ENCODE data around the gene CROCC. TPM values are rescaled to one million over a fixed set of nuclear protein-coding genes. Genes with fewer than 3 reads are reported as not detected.

Gene CROCC
- total and polyA plus RNA-seq, 2 experiments from 2014 or later, result 15.1 to 106 TPM

DNA sequence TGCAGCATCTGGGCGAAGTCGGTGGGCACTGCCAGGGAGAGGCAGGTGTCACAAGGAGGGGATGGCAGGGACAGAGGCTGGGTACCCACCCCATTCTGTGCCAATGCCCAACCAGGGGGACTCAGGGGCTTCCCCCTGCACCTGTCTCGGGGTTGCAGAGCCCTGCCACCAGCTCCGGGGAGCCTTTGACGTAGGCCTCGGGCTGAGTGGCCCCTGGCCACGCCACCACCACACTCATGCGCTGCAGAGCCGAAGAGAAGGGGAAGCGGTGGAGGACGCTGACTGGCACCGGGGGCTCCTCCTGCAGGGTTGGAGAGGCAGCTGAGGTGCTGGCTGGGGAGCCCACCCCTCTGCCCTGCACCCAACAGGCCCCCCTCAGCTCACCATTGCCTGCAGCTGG lies 70.4 kb downstream of the CROCC start (continued):
- TF ChIP-seq, protein P1, sequence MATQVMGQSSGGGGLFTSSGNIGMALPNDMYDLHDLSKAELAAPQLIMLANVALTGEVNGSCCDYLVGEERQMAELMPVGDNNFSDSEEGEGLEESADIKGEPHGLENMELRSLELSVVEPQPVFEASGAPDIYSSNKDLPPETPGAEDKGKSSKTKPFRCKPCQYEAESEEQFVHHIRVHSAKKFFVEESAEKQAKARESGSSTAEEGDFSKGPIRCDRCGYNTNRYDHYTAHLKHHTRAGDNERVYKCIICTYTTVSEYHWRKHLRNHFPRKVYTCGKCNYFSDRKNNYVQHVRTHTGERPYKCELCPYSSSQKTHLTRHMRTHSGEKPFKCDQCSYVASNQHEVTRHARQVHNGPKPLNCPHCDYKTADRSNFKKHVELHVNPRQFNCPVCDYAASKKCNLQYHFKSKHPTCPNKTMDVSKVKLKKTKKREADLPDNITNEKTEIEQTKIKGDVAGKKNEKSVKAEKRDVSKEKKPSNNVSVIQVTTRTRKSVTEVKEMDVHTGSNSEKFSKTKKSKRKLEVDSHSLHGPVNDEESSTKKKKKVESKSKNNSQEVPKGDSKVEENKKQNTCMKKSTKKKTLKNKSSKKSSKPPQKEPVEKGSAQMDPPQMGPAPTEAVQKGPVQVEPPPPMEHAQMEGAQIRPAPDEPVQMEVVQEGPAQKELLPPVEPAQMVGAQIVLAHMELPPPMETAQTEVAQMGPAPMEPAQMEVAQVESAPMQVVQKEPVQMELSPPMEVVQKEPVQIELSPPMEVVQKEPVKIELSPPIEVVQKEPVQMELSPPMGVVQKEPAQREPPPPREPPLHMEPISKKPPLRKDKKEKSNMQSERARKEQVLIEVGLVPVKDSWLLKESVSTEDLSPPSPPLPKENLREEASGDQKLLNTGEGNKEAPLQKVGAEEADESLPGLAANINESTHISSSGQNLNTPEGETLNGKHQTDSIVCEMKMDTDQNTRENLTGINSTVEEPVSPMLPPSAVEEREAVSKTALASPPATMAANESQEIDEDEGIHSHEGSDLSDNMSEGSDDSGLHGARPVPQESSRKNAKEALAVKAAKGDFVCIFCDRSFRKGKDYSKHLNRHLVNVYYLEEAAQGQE (IDR thresholded peaks at IDR 0.05; ENCODE audit: unreplicated experiment), result no peak
- no peak for TF ChIP-seq EZH2 (IDR thresholded peaks at IDR 0.05; ENCODE audit: low read depth, unreplicated experiment)
- no peak for TF ChIP-seq JUNB (IDR thresholded peaks at IDR 0.05; ENCODE audit: unreplicated experiment)
- TF ChIP-seq, protein P2, sequence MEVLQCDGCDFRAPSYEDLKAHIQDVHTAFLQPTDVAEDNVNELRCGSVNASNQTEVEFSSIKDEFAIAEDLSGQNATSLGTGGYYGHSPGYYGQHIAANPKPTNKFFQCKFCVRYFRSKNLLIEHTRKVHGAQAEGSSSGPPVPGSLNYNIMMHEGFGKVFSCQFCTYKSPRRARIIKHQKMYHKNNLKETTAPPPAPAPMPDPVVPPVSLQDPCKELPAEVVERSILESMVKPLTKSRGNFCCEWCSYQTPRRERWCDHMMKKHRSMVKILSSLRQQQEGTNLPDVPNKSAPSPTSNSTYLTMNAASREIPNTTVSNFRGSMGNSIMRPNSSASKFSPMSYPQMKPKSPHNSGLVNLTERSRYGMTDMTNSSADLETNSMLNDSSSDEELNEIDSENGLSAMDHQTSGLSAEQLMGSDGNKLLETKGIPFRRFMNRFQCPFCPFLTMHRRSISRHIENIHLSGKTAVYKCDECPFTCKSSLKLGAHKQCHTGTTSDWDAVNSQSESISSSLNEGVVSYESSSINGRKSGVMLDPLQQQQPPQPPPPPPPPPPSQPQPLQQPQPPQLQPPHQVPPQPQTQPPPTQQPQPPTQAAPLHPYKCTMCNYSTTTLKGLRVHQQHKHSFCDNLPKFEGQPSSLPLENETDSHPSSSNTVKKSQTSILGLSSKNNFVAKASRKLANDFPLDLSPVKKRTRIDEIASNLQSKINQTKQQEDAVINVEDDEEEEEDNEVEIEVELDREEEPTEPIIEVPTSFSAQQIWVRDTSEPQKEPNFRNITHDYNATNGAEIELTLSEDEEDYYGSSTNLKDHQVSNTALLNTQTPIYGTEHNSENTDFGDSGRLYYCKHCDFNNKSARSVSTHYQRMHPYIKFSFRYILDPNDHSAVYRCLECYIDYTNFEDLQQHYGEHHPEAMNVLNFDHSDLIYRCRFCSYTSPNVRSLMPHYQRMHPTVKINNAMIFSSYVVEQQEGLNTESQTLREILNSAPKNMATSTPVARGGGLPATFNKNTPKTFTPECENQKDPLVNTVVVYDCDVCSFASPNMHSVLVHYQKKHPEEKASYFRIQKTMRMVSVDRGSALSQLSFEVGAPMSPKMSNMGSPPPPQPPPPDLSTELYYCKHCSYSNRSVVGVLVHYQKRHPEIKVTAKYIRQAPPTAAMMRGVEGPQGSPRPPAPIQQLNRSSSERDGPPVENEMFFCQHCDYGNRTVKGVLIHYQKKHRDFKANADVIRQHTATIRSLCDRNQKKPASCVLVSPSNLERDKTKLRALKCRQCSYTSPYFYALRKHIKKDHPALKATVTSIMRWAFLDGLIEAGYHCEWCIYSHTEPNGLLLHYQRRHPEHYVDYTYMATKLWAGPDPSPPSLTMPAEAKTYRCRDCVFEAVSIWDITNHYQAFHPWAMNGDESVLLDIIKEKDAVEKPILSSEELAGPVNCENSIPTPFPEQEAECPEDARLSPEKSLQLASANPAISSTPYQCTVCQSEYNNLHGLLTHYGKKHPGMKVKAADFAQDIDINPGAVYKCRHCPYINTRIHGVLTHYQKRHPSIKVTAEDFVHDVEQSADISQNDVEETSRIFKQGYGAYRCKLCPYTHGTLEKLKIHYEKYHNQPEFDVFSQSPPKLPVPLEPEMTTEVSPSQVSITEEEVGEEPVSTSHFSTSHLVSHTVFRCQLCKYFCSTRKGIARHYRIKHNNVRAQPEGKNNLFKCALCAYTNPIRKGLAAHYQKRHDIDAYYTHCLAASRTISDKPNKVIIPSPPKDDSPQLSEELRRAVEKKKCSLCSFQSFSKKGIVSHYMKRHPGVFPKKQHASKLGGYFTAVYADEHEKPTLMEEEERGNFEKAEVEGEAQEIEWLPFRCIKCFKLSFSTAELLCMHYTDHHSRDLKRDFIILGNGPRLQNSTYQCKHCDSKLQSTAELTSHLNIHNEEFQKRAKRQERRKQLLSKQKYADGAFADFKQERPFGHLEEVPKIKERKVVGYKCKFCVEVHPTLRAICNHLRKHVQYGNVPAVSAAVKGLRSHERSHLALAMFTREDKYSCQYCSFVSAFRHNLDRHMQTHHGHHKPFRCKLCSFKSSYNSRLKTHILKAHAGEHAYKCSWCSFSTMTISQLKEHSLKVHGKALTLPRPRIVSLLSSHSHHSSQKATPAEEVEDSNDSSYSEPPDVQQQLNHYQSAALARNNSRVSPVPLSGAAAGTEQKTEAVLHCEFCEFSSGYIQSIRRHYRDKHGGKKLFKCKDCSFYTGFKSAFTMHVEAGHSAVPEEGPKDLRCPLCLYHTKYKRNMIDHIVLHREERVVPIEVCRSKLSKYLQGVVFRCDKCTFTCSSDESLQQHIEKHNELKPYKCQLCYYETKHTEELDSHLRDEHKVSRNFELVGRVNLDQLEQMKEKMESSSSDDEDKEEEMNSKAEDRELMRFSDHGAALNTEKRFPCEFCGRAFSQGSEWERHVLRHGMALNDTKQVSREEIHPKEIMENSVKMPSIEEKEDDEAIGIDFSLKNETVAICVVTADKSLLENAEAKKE (CRISPR knock-in tag; IDR thresholded peaks at IDR 0.05), result no peak
- TF ChIP-seq NANOG (IDR thresholded peaks at IDR 0.05; ENCODE audit: borderline replicate concordance), result no peak
- TF ChIP-seq POLR2AphosphoS5 (IDR thresholded peaks at IDR 0.05; ENCODE audit: low read depth), result no peak
- TF ChIP-seq CREB1 (CRISPR knock-in tag; IDR thresholded peaks at IDR 0.05; ENCODE audit: low read depth), result no peak
